IPS-15b (cell line): Measurements from ENCODE around the gene TRPC1.
"Not testable (repeated sequence)": the region's sequence is repeated elsewhere in the genome, so short reads cannot be mapped to it uniquely, and the experiment has no call there.

Experiments
- H3K27me3 ChIP-seq: one replicate; pipeline ENCODE4 v1.6.1; 2013; ENCODE audit warnings: low read length; ENCODE audit not compliant: control insufficient read depth, insufficient read depth
- H3K36me3 ChIP-seq: one replicate; pipeline ENCODE4 v1.6.1; 2013; ENCODE audit warnings: low read length; ENCODE audit not compliant: control insufficient read depth, insufficient read depth
- H3K4me1 ChIP-seq: one replicate; pipeline ENCODE4 v1.6.1; 2013; ENCODE audit warnings: mild to moderate bottlenecking, low read length; ENCODE audit not compliant: control insufficient read depth, insufficient read depth
- H3K4me3 ChIP-seq: one replicate; pipeline ENCODE4 v1.5.1; 2013; ENCODE audit warnings: low read depth, low read length
- H3K9ac ChIP-seq: one replicate; pipeline ENCODE4 v1.6.1; 2013; ENCODE audit warnings: low read depth, mild to moderate bottlenecking, low read length
- H3K9me3 ChIP-seq: one replicate; pipeline ENCODE4 v1.6.1; 2013; ENCODE audit warnings: mild to moderate bottlenecking, low read length; ENCODE audit not compliant: control insufficient read depth, insufficient read depth

Gene TRPC1

DNA sequence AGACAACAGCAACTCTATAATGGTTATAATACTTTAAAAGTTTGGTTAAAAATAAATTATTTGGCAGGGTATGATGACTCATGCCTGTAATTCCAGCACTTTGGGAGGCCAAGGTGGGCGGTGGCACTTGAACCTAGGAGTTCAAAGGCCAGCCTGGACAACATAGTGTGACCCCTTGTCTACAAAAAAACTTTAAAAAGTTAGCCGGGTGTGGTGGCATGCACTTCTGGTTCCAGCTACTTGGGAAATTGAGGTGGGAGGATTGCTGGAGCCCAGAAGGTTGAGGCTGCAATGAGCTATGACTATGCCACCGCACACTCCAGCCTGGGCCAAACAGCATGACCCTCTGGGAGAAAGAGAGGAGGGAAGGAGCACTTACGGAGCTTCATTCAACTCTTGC, 7.7 kb upstream of the TRPC1 start:
- no peak overlapping the region for H3K9ac ChIP-seq
- H3K36me3 ChIP-seq, result no peaks in the 10 kb centered on the region
- H3K4me3 ChIP-seq, result no peak overlapping the region
- no peaks in the 10 kb centered on the region for H3K4me1 ChIP-seq
- no peaks in the 10 kb centered on the region for H3K27me3 ChIP-seq
- H3K9me3 ChIP-seq, result no peaks in the 10 kb centered on the region

- H3K36me3 ChIP-seq, result no peaks in the 10 kb centered on the region
- no peak overlapping the region for H3K9ac ChIP-seq
- H3K4me1 ChIP-seq, result no peaks in the 10 kb centered on the region
- no peaks in the 10 kb centered on the region for H3K9me3 ChIP-seq
- H3K4me3 ChIP-seq, result peak overlapping the region; percentile 36
- H3K27me3 ChIP-seq, result no peaks in the 10 kb centered on the region
These were observed 218 bp upstream of the TRPC1 start for GRCh38 chr3:142723665-142723967.

- Histone ChIP-seq H3K36me3 (no peaks in the 10 kb centered on the region), H3K27me3 (no peaks in the 10 kb centered on the region), H3K9ac (peak overlapping the region; percentile 96), H3K4me1 (no peaks in the 10 kb centered on the region), H3K9me3 (no peaks in the 10 kb centered on the region), H3K4me3 (peak overlapping the region; percentile 99)
These were observed 985 bp downstream of the TRPC1 start for GRCh38 chr3:142724682-142725356.

DNA sequence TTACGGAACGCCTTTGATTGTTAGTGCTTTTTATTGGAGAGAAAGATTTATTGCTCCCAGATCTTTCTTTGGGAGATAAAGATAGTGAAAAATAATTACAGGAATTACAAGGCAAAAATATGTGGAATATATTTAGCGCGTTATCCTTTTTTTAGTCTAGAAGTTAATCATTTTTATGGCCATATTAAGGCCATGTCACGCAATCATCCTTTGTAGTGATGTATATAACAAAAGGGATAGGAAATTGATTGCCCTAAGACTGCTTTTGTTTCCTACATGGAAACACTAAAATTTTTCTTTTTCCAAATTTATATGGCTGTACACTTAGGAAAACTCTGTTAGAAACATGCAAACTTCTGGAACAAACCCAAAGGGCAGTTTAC, 1.5 kb downstream of the TRPC1 start:
- Histone ChIP-seq H3K9ac (peak overlapping the region; percentile 96), H3K27me3 (no peaks in the 10 kb centered on the region), H3K4me1 (no peaks in the 10 kb centered on the region), H3K9me3 (no peaks in the 10 kb centered on the region), H3K36me3 (no peaks in the 10 kb centered on the region), H3K4me3 (peak overlapping the region; percentile 99)

GRCh38 chr3:142726017-142726416, 2.2 kb downstream of the TRPC1 start:
- Histone ChIP-seq H3K4me1 (no peaks in the 10 kb centered on the region), H3K9me3 (no peaks in the 10 kb centered on the region), H3K9ac (no peak overlapping the region), H3K36me3 (no peaks in the 10 kb centered on the region), H3K4me3 (no peak overlapping the region), H3K27me3 (no peaks in the 10 kb centered on the region)

GRCh38 chr3:142732066-142732465, 8.2 kb downstream of the TRPC1 start:
- Histone ChIP-seq H3K27me3 (no peaks in the 10 kb centered on the region), H3K4me1 (peaks cover 14% of the 10 kb centered on the region), H3K9me3 (no peaks in the 10 kb centered on the region), H3K36me3 (no peaks in the 10 kb centered on the region), H3K4me3 (no peak overlapping the region), H3K9ac (no peak overlapping the region)

DNA sequence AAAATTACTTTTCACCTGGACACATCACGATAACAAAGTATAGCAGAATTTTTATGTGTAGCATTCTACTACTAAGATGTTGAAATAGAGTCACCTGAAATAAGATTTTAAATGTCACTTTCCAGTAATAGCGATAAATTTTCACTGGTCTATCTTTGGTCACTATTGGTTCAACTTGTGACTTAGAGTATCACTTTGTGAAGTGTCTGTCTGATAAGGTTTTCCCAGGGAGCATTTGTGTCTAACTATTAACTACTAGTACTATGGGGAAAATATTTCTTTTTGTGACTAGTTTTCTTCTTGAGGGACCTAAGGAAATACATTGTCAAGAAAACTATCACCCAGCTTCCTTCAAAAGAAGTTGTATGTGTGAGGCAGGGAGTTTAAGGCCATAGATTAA, 11.0 kb downstream of the TRPC1 start:
- Histone ChIP-seq H3K36me3 (no peaks in the 10 kb centered on the region), H3K4me3 (no peak overlapping the region), H3K4me1 (peaks cover 17% of the 10 kb centered on the region), H3K9ac (no peak overlapping the region), H3K9me3 (no peaks in the 10 kb centered on the region), H3K27me3 (no peaks in the 10 kb centered on the region)

DNA sequence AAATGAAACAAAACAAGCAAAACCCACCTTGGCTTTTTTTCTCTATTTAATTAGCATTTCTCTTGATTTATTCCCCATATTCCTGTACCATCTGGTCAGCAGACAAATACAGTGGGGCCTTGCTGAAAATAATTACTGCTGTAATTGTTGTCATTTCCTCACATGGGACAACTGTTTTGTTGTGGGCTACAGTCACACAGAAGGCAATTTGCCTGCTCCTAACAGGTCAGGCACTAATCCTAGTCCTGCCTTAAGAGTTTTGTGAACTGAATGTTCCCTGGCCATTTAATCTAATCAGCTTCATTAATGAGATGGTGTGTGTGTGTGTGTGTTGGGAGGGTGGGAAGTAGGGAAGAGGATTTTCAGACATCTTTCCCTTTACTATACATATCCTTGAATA, 11.6 kb downstream of the TRPC1 start:
- H3K9ac ChIP-seq, result no peak overlapping the region
- no peaks in the 10 kb centered on the region for H3K9me3 ChIP-seq
- H3K27me3 ChIP-seq, result no peaks in the 10 kb centered on the region
- no peaks in the 10 kb centered on the region for H3K36me3 ChIP-seq
- H3K4me1 ChIP-seq, result peaks cover 19% of the 10 kb centered on the region
- H3K4me3 ChIP-seq, result no peak overlapping the region

DNA sequence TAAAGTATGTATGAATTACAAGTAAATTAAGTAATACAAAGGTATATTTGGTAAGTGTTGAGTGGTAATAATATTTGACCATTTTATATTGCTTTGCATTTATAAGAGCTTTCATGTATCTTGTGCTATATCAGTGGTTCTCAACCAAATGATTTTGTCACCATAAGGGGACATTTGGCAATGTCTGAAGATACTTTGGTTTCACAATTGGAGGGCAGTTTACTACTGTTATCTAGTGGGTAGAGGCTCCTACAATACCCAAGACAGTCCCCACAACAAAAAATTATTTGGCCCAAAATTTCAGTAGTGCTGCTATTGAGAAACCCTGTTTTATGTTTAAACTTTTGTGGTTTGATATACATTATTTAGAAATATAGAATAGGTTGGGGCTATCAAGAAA, 14.6 kb downstream of the TRPC1 start:
- Histone ChIP-seq H3K9me3 (no peaks in the 10 kb centered on the region), H3K4me3 (no peak overlapping the region), H3K27me3 (no peaks in the 10 kb centered on the region), H3K4me1 (peaks cover 5% of the 10 kb centered on the region), H3K36me3 (no peaks in the 10 kb centered on the region), H3K9ac (no peak overlapping the region)

GRCh38 chr3:142746646-142747045, 22.8 kb downstream of the TRPC1 start:
- Histone ChIP-seq H3K9me3 (no peaks in the 10 kb centered on the region), H3K36me3 (no peaks in the 10 kb centered on the region), H3K9ac (no peak overlapping the region), H3K4me1 (no peaks in the 10 kb centered on the region), H3K27me3 (no peaks in the 10 kb centered on the region), H3K4me3 (no peak overlapping the region)

DNA sequence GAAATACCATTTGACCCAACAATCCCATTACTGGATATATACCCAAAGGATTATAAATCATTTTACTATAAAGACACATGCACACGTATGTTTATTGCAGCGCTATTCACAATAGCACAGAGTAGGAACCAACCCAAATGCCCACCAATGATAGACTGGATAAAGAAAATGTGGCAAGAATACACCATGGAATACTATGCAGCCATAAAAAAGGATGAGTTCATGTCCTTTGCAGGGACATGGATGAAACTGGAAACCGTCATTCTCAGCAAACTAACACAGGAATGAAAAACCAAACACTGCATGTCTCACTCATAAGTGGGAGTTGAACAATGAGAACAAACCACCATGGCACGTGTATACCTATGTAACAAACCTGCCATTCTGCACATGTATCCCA, 26.7 kb downstream of the TRPC1 start:
- H3K9me3 ChIP-seq, H3K36me3 ChIP-seq, H3K9ac ChIP-seq, H3K27me3 ChIP-seq, H3K4me1 ChIP-seq, H3K4me3 ChIP-seq: not testable (repeated sequence)

- not testable (repeated sequence) for H3K4me1 ChIP-seq, H3K9me3 ChIP-seq, H3K4me3 ChIP-seq, H3K36me3 ChIP-seq, H3K9ac ChIP-seq, H3K27me3 ChIP-seq
These were observed 28.8 kb downstream of the TRPC1 start for GRCh38 chr3:142752605-142753004.

- Histone ChIP-seq H3K4me1 (no peaks in the 10 kb centered on the region), H3K9me3 (no peaks in the 10 kb centered on the region), H3K27me3 (no peaks in the 10 kb centered on the region), H3K36me3 (no peaks in the 10 kb centered on the region), H3K9ac (no peak overlapping the region), H3K4me3 (no peak overlapping the region)
These were observed 30.7 kb downstream of the TRPC1 start for GRCh38 chr3:142754494-142754893.
